ENCODE measurements around the gene GAK.

Gene GAK

DNA sequence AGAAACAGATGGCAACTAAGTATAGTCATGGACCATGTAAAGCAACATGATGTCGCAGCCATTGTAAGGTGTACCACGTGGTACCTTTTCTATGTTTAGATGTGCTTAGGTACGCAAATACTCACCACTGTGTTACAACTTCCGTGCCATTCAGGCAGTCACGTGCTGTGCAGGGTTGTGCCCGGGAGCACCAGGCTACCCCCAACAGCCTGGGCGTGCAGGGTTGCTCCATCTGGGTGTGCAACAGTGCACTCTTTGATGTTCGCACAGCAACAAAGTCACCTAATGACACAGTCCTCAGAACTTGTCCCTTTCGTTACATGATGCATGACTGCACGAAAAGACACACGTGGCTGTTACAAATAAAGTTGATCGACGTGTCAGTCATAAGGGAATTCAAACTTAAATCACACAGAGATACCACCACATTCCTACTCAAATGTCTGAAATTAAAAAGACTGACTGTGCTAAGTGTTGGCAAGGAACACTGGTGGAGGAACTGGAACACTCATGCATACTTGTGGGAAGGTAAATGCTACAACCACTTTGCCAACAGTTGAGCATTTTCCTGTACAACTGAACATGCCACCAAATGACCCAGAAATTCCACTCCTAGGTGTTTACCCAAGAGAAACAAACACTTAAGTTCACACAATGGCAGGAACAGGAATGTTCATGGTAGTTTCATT lies 130.5 kb downstream of the GAK start:
- no peak for DNase-seq
